Right atrium auricular region (tissue), 2 donors: Measurements from ENCODE around the gene METTL22. TPM values are rescaled to one million over a fixed set of nuclear protein-coding genes. Genes with fewer than 3 reads are reported as not detected.

Experiments
- DNase-seq: peaks from one replicate; pipeline ENCODE4 v3.0.0-alpha.2; 2019; ENCODE audit warnings: low spot score
- H3K27ac ChIP-seq, 2 donors: fragments of 200-600 bp; sonication (generic); 1 replicate in 1 of 2; 2 replicates in 1 of 2; pipeline ENCODE4 v1.5.1; 2016 to 2019
- H3K27me3 ChIP-seq, 2 donors: fragments of 200-600 bp; sonication (generic); one replicate each; pipeline versions ENCODE4 v1.5.1 to v1.6.0; 2017 to 2019
- H3K36me3 ChIP-seq: fragments of 200-600 bp; sonication (generic); one replicate; pipeline ENCODE4 v1.5.1; 2016
- H3K4me1 ChIP-seq, 2 donors: fragments of 200-600 bp; sonication (generic); one replicate each; pipeline versions ENCODE4 v1.5.1 to v1.6.0; 2017 to 2019
- H3K4me3 ChIP-seq, 2 donors: fragments of 200-600 bp; sonication (generic); 1 replicate in 1 of 2; 2 replicates in 1 of 2; pipeline ENCODE4 v1.5.1; 2017 to 2019; ENCODE audit warnings: mild to moderate bottlenecking in 1 of 2, moderate library complexity in 1 of 2
- H3K9me3 ChIP-seq, 2 donors: fragments of 200-600 bp; sonication (generic); one replicate each; pipeline ENCODE4 v1.5.1; 2019
- CTCF ChIP-seq, 2 donors: fragments of 200-600 bp; sonication (generic); IDR thresholded peaks; one replicate each; pipeline ENCODE4 v1.5.1; 2019; ENCODE audit warnings: antibody characterized with exemption in 2 of 2
- total RNA-seq, 2 donors: library from RNA; depleted of rRNA; stranded (reverse); fragments of >200 nt; gene quantifications; one replicate each; pipeline ENCODE4 v1.1.0, GENCODE V29; 2016

The METTL22 gene
- total RNA-seq, 2 donors from 2014 or later, result 10.0 to 24.3 TPM

GRCh38 chr16:8577678-8578304 is 43.7 kb upstream of the METTL22 start:
- Histone ChIP-seq H3K36me3 (no peaks in the 10 kb centered on the region), H3K27ac (no peak overlapping the region), H3K4me3 (no peak overlapping the region), H3K27me3 (no peaks in the 10 kb centered on the region), H3K9me3 (no peaks in the 10 kb centered on the region), H3K4me1 (no peaks in the 10 kb centered on the region)
- no peak for TF ChIP-seq CTCF (IDR thresholded peaks at IDR 0.05)
- DNase-seq, result no peak

- no peak for TF ChIP-seq CTCF (IDR thresholded peaks at IDR 0.05)
- Histone ChIP-seq H3K27ac (no peak overlapping the region), H3K4me1 (no peaks in the 10 kb centered on the region), H3K27me3 (no peaks in the 10 kb centered on the region), H3K9me3 (no peaks in the 10 kb centered on the region), H3K4me3 (no peak overlapping the region), H3K36me3 (no peaks in the 10 kb centered on the region)
- no peak for DNase-seq
Observed at GRCh38 chr16:8579559-8579958, 41.9 kb upstream of the METTL22 start.

GRCh38 chr16:8581831-8582580 is 39.5 kb upstream of the METTL22 start:
- DNase-seq, result no peak
- no peaks in the 10 kb centered on the region for H3K27me3 ChIP-seq
- H3K9me3 ChIP-seq, result no peaks in the 10 kb centered on the region
- no peak overlapping the region for H3K27ac ChIP-seq
- H3K4me1 ChIP-seq, result no peaks in the 10 kb centered on the region
- H3K36me3 ChIP-seq, result no peaks in the 10 kb centered on the region
- TF ChIP-seq CTCF (IDR thresholded peaks at IDR 0.05), result no peak
- no peak overlapping the region for H3K4me3 ChIP-seq

GRCh38 chr16:8583199-8583598 is 38.3 kb upstream of the METTL22 start:
- Histone ChIP-seq H3K27ac (no peak overlapping the region), H3K9me3 (no peaks in the 10 kb centered on the region), H3K27me3 (no peaks in the 10 kb centered on the region), H3K36me3 (no peaks in the 10 kb centered on the region), H3K4me3 (no peak overlapping the region), H3K4me1 (no peaks in the 10 kb centered on the region)
- no peak for TF ChIP-seq CTCF (IDR thresholded peaks at IDR 0.05)
- DNase-seq, result no peak

GRCh38 chr16:8583732-8584131 is 37.8 kb upstream of the METTL22 start:
- no peaks in the 10 kb centered on the region for H3K36me3 ChIP-seq

More at GRCh38 chr16:8583732-8584131, 37.8 kb upstream of the METTL22 start:
- H3K4me3 ChIP-seq, result no peak overlapping the region
- no peak for DNase-seq
- H3K27me3 ChIP-seq, result no peaks in the 10 kb centered on the region
- no peaks in the 10 kb centered on the region for H3K9me3 ChIP-seq
- H3K4me1 ChIP-seq, result no peaks in the 10 kb centered on the region
- TF ChIP-seq CTCF (IDR thresholded peaks at IDR 0.05), result no peak
- no peak overlapping the region for H3K27ac ChIP-seq
